Activated naive CD4-positive, alpha-beta T cell treated with anti-CD3 and anti-CD28 coated beads, Interleukin-2, amount 50 U/mL, for 72 hours (primary cell): Measurements from ENCODE around the gene RND3. TPM values are rescaled to one million over a fixed set of nuclear protein-coding genes. Genes with fewer than 3 reads are reported as not detected.

ENCODE experiments used
- ATAC-seq, 2 donors: fragments of 150-1000 bp; cut with Tn5 transposase; 2 replicates each; pipeline ENCODE4 v1.10.0; 2021; ENCODE audit warnings: mild to moderate bottlenecking in 2 of 2, moderate library complexity in 2 of 2
- DNase-seq, 2 donors: peaks; one replicate each; pipeline ENCODE4 v3.0.0; 2021 to 2022; ENCODE audit warnings: low spot score in 2 of 2
- H3K27ac Mint-ChIP-seq, 2 donors: one replicate each; pipeline ENCODE4 v1.8.0; 2022; ENCODE audit warnings: mild to moderate bottlenecking in 2 of 2, mixed read lengths in 2 of 2
- H3K36me3 Mint-ChIP-seq, 2 donors: one replicate each; pipeline ENCODE4 v1.8.0; 2022; ENCODE audit warnings: mixed read lengths in 2 of 2
- H3K9me3 Mint-ChIP-seq, 2 donors: one replicate each; pipeline ENCODE4 v1.8.0; 2022; ENCODE audit warnings: mixed read lengths in 2 of 2
- total RNA-seq, 2 donors: library from RNA; stranded (reverse); gene quantifications; one replicate each; pipeline ENCODE4 v1.2.3, GENCODE V29; 2022

RND3 gene, protein sequence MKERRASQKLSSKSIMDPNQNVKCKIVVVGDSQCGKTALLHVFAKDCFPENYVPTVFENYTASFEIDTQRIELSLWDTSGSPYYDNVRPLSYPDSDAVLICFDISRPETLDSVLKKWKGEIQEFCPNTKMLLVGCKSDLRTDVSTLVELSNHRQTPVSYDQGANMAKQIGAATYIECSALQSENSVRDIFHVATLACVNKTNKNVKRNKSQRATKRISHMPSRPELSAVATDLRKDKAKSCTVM
- not detected for total RNA-seq

DNA sequence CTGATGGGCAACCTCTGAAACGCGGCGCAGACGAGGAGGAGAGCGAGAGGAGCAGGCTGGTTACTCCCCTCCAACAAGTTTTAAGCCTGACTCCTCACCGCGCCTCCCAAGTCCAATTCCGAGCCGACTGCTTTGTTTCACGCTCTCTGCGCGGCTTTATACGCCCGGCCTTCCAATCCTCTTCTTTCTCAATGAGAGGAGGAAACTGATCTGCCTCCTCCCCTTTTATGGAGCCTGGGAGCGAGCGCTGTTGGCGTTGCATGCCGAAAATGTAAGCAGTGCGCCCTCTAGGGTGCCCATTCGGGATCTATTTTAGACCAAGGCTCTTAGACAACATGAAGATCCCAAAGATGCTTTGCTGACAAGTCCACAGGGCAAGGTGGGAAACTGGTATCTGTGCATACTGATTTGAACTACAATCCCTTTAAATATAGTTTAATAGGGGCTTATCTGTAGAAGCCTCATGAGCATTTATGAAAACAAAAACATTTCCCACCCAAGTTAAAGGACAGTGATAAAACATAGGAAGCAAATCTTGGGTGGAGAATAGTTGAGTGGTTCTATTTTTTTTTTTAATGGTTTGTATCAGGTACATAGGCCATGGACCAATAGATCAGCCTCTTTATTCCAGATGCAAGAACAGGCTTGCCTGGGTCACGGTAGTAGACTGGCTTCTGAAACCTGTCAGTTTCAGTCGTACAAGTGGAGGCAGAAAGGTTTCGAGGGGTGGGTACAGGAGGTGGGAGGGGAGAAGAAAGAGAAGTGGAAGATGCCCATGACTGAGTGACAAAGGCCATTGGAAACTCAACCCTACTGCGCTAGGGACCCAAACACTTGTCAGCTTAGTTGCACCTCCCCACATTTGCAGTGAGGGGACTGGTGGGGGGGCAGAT lies at the start of gene RND3:
Gene RND3 (minus strand): TSS at position 131 of the 893 bp plus-strand sequence. CDS start 250 bp downstream, outside the sequence.
- ATAC-seq: peak in 1 of 2 donors; percentile 87
- no peak within 1 kb of the TSS for H3K27ac Mint-ChIP-seq

DNA sequence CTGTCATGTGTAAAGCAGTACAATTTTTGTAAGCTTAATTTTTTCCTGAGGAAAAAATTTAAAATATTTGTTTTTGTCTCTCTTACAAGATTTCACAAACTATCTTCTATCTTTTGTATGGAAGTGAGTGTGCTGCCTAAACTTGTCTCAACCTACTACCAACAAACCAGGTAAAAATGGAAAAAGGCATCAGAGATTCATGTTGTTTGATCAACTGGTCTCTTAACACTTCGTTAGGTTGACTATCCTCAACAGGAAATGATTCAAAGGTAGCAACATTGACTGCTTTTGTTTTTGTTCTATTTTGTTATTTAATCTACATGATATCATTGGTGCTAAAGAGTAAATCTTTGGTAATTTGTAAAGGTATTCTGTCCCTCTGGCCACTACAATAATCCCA lies 47.7 kb upstream of the RND3 start:
- H3K27ac Mint-ChIP-seq: no peak overlapping the region
- DNase-seq (no peak), ATAC-seq (no peak)
- H3K36me3 Mint-ChIP-seq: no peaks in the 10 kb centered on the region
- H3K9me3 Mint-ChIP-seq: peaks cover 0 to 5% of the 10 kb centered on the region in 2 donors

More for the DNA sequence above, at the start of gene RND3:
- DNase-seq: peak in 1 of 2 donors; percentile 69
- peaks cover 0 to 9% of the 10 kb centered on the region in 2 donors for H3K36me3 Mint-ChIP-seq
- H3K9me3 Mint-ChIP-seq: peaks cover 0 to under 1% of the 10 kb centered on the region in 2 donors

DNA sequence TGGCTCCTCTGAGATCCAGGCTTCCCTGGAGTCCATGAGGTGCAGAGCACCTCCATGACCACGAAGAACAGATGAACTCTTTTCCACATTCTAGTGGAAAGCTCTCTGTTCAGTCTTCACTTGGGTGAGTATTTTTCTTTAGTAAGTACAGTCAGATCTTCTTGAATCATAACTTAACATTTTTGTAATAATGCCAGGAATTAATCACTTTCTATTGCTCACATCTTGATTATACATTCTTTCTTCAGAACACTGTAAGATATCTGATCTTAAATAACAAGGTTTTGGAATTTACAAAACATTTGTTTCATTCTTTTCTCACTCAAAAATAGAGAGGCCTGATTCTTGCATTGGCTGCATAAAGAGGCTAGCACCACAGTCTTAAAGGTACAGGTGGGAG lies 45.4 kb upstream of the RND3 start:
- Mint-ChIP-seq H3K9me3 (peaks cover 0 to 5% of the 10 kb centered on the region in 2 donors), H3K27ac (no peak overlapping the region), H3K36me3 (no peaks in the 10 kb centered on the region)
- ATAC-seq (no peak), DNase-seq (no peak)

DNA sequence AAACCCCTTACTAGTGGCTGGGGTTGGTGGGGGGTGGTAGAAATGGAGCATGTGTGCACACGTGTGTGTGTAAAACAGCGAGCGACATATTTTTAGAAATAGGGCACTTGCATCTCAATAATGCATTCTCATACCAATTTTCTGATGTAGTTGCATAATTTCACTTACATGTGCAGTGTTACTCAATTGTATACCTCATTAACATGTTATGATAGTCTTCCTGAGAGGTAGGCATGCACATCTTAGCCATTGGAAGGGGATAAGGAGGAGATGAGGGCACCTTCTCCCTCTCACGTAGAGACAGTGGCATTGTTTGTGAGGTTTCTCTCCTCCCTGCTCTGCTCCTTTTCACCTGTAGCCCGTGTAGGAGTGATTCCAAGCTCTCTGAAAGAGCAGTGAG lies 44.6 kb upstream of the RND3 start:
- Mint-ChIP-seq H3K9me3 (peaks cover 0 to 2% of the 10 kb centered on the region in 2 donors), H3K27ac (no peak overlapping the region), H3K36me3 (no peaks in the 10 kb centered on the region)
- no peak for DNase-seq
- ATAC-seq: no peak

DNA sequence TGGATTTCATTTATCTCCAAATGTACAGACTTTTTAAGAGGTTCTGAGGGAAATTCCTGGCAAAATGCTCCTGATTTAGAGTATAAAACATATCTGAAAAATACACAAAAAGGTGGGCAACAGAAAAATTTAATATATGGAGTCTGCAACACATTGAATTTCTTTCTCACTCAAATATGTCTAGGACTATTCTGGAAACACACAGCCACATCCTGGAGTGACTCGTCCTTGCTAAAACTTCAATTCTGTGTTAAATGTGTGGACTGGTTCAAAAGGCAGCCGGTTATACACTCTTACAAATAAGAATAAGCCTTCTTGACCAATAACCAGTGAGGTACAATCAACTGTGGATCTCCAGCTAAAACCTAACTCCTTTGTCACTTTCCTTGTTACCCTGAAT lies 44.1 kb upstream of the RND3 start:
- Mint-ChIP-seq H3K36me3 (no peaks in the 10 kb centered on the region), H3K27ac (no peak overlapping the region), H3K9me3 (no peaks in the 10 kb centered on the region)
- DNase-seq (no peak), ATAC-seq (no peak)

DNA sequence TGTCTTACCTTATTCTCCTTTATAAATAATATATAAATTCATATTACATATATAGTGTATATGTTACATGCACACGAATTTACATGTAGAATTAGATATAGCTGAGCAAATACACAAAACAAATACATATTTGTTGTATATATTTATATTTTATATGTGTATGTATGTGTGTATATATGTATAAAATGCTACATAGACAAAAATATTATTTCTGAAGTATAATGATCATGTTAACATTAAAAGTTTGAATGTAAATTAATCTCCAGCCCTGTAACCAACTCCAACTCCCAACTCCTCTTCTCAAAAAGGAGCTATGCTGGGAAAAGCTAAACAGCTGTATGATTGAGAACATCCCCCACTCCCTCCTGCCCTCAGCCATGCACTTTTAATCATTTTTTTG lies 42.7 kb upstream of the RND3 start:
- Mint-ChIP-seq H3K36me3 (no peaks in the 10 kb centered on the region), H3K9me3 (no peaks in the 10 kb centered on the region), H3K27ac (no peak overlapping the region)
- ATAC-seq (no peak), DNase-seq (no peak)

DNA sequence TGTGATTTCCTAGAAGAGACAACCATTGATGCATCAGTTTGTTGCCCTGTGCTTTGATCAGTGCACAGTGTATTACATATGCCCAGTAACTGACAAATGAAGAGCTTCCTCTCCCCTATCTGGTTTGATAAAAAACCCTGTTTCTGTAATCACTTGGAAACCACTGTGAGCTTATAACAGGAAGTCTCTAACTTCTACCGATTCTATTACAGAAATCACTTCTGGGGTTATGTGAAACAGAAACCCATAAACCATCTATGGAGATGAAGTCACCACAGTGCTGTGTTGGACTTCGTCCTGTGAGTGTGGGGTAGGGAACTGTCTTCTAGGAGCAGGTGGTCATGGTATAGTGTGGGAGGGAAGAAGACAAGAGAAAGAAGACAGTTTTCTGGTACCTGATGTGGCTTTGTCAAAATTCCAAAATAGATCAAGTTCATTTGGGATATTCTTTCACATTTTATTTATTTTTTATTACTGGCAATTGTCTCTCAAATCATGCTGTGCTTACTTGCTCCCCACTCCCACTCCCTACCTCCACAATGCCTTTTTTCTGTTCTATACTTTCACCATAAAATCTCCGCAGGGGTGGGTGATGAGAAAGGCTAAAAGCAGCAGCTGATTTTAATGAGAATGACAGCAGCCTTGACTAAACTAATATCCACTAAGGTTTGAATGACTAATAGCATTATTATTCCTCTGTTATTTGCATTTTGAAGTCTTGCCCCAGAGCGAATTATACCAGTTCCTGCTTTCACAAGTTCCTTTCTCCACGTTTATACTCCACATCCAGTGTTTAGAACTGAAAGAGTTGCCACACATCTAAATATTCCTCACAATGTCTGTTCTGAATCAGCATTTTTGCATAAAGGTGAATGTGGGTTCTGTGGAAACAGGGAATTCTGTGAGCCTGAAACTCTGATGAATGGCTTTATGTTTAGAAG lies 41.7 kb upstream of the RND3 start:
- Mint-ChIP-seq H3K36me3 (no peaks in the 10 kb centered on the region), H3K27ac (no peak overlapping the region), H3K9me3 (no peaks in the 10 kb centered on the region)
- DNase-seq (no peak), ATAC-seq (no peak)

DNA sequence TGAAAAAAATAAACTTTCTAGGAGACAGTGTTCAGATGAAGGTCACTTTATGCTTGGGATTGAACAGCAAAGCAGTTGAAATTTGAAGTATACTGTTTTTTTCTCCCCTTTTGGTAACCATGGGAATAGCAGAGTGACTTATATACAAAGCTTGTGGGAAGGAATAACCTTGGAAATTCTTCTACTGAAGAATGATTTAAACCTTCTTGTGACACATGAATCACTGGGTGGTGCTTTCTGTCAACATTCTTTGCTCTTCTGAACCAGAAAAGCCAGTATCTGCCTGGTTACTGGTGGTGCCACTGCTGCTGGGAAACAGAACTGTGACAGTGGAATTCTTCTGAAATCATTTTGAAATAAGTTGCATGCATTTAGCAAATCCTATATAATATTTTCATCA lies 39.4 kb upstream of the RND3 start:
- DNase-seq: no peak
- H3K9me3 Mint-ChIP-seq: peaks cover under 1% of the 10 kb centered on the region in 2 donors
- no peak overlapping the region for H3K27ac Mint-ChIP-seq
- no peaks in the 10 kb centered on the region for H3K36me3 Mint-ChIP-seq
- no peak for ATAC-seq

DNA sequence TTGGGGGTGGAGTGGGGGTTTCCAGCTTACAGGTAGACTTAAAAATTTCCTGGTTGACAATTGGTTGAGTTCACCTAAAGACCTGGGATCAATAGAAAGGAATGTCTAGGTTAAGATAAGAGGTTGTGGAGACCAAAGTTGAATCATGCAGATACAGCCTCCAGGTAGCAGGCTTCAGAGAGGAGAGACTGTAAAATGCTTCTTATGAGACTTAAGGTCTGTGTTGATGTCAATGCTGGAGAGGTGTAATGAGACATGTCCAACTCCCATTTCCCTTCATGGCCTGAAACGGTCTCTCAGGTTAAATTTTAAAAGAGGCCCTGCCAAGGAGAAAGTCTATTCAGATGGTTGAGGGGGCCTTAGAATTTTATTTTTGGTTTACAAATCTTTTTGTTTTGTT lies 38.5 kb upstream of the RND3 start:
- no peaks in the 10 kb centered on the region for H3K36me3 Mint-ChIP-seq
- DNase-seq (no peak), ATAC-seq (no peak)
- H3K9me3 Mint-ChIP-seq: peaks cover 4 to 6% of the 10 kb centered on the region in 2 donors
- no peak overlapping the region for H3K27ac Mint-ChIP-seq

DNA sequence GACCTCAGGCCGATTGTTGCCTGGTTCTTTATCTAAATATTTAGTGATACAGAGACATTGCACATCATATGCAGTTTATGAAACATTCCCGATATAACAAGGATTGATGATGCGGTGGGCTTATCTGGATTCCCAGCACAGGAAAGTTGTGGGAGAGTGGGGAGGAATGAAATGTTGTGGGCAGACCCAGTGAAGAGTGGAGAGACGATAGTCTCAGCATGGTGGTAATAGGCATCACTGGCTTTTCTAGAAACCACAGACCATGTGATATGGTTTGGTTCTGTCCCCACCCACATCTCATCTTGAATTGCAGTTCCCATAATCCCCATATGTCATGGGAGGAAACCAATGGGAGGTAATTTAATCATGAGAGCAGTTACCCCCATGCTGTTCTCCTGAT lies 34.8 kb upstream of the RND3 start:
- H3K36me3 Mint-ChIP-seq: no peaks in the 10 kb centered on the region
- no peak for DNase-seq
- ATAC-seq: no peak
- no peak overlapping the region for H3K27ac Mint-ChIP-seq
- H3K9me3 Mint-ChIP-seq: peaks cover 6 to 8% of the 10 kb centered on the region in 2 donors

DNA sequence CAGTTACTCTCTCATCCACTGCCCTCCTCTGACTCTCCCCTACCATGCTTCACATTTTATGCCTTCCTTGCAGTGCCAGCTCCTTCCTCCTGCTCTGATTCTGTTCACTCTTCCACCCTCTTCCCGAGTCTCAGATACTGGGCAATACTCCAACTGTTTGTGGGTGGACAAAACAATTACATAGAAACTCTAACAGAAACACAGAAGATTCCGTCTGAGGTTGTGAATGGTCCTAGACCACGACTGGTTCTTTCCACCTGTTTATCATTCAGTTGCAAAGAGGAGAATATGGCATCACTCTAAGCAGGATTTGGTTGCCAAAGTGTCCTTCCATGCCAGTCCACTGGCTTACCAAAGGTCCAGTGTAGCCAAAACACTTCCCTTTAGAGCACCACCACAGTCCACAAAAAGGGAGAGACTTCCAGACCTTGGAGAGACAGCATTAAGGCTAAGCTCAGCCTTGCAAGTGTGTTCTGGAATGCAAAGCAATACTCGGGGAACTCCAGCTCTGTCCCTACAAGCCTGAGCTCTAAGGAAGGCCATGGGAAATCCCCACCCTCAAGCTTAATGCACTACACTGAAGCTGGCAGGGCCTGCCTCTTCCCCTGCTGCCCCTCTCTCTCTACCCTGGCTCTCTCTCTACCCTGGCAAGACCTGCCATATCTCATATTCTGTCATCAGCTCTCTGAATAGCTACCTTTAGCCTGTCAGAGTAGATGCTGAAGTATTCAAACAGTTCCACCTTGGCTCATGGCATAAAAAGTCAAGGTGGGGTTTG lies 33.6 kb upstream of the RND3 start:
- Mint-ChIP-seq H3K36me3 (no peaks in the 10 kb centered on the region), H3K27ac (no peak overlapping the region), H3K9me3 (peaks cover 6 to 8% of the 10 kb centered on the region in 2 donors)
- DNase-seq: no peak
- ATAC-seq: no peak

DNA sequence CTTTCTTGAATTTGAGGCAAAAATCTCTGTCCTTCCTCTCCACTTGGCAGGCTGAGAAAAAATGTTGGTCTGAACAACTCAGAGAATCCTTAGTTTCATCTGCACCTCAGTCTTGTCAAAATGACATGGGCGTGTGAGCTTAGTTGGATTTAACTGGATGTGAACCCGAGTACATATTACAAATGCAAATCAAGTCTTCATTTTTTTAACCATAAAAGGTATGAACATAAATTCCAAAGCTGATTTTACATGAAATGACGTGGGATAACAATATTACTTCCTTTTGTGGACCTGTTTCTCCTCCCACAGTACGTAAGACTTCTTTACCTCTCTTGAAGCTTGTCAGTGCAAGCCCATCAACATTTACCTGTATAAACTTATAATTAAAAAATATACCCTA lies 32.6 kb upstream of the RND3 start:
- Mint-ChIP-seq H3K27ac (no peak overlapping the region), H3K36me3 (no peaks in the 10 kb centered on the region), H3K9me3 (peaks cover 6 to 8% of the 10 kb centered on the region in 2 donors)
- ATAC-seq (no peak), DNase-seq (no peak)

DNA sequence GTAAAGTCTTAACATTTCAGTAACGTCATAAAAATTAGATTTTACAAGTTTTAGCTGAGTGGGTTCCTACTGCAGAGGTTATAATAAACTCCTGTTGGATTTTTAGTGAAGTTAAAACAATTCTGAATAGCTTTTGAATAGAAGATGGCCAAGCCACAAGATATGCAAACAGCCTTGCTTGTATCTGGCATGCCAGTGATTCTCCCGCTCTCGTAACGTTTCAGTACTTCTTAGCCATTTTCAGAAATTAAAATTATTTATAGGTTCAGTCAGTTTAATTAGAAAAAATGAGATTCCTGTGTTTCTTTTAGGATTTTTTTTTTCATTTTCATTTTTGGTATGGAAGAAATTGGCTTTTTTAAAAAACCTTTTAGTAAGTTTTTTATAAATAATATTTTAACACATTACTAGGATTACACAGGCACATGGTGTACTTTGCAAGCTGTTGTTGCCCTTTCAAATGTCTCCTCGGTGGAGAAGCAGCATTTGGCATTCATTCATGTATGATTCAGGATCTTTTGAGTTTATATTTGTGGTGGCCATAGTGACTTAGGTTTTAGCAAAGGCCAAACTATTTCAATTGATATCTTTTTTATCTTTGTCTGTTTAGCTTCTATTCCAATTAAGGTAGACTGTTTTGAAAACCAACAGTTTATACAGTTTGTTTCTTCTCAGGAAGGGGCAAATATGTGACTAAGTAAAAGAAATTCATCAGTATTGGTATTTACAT lies 30.6 kb upstream of the RND3 start:
- ATAC-seq (no peak), DNase-seq (no peak)
- Mint-ChIP-seq H3K27ac (no peak overlapping the region), H3K9me3 (peaks cover 6 to 8% of the 10 kb centered on the region in 2 donors), H3K36me3 (no peaks in the 10 kb centered on the region)

DNA sequence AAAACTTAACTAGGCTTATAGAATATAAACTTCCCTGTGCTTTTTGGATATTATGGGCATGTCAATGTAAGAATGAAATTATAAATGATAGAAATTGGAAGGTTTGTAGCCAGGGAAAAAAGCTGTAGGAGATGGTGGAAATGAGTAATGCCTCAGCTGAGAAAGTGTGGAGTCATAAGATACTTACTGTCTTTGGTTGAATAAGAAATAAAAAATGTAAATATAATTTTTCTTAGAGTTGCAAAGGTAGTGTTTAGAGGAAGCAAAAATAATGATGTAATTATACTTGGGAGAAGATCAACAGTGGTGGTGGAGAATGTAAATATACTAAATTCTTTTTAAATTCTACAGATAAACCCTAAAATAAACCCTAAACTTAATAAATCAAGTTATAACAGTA lies 26.2 kb upstream of the RND3 start:
- DNase-seq (no peak), ATAC-seq (no peak)
- Mint-ChIP-seq H3K36me3 (no peaks in the 10 kb centered on the region), H3K27ac (no peak overlapping the region), H3K9me3 (no peaks in the 10 kb centered on the region)

DNA sequence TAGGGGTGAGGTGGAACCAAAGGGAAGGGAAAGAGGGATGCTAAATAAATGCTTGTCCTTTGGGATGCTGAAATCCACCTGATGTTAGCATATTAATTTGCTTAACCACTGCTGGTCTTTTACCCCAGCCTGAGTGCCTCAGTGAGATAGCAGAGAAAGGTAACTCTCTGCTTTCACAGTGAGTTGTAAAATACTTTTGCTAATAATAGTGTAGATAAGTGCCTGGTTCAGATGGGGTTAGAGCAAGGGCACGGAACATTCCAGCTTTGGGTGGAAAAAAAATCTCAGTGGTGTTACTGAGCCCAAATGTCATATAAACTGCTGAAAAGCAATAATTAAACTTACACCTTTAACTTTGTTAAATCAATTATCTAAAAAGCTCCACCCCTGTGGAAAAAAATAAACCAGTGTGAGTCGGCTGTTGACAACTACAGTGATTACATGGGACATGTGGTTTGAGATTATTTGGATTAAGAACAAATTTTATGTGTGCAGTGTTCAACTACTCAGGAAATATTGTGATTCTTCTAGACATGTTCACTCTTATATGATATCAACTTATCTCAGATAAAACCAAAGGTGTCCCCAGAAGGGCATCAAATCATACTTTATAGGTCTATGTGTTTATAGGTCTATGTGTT lies 21.1 kb upstream of the RND3 start:
- Mint-ChIP-seq H3K36me3 (no peaks in the 10 kb centered on the region), H3K27ac (no peak overlapping the region), H3K9me3 (no peaks in the 10 kb centered on the region)
- DNase-seq (no peak), ATAC-seq (no peak)
